K562 (cell line): Measurements from ENCODE around the gene SETMAR. TPM values are rescaled to one million over a fixed set of nuclear protein-coding genes. Genes with fewer than 3 reads are reported as not detected.

Experiments
- BDP1 ChIP-seq: IDR thresholded peaks from 3 replicates; pipeline ENCODE4 v1.6.1; 2011; ENCODE audit not compliant: insufficient read length, insufficient read depth
- JUNB ChIP-seq: fragments of 450-650 bp; formaldehyde crosslinking; conservative IDR thresholded peaks from 2 replicates; pipeline ENCODE4 v1.4.0; 2020; ENCODE audit warnings: mild to moderate bottlenecking
- MEF2A ChIP-seq: IDR thresholded peaks from 2 replicates; pipeline ENCODE4 v1.6.1; 2011; ENCODE audit warnings: low read depth, mild to moderate bottlenecking, low read length, moderate library complexity; ENCODE audit not compliant: control insufficient read depth
- SMAD3 ChIP-seq: fragments of 450-650 bp; formaldehyde crosslinking; conservative IDR thresholded peaks from 2 replicates; pipeline ENCODE4 v1.4.0; 2020; ENCODE audit warnings: mild to moderate bottlenecking
- ZNF263 ChIP-seq: sonication (generic); formaldehyde crosslinking; IDR thresholded peaks from 2 replicates; pipeline ENCODE4 v1.8.0; 2022; ENCODE audit warnings: mild to moderate bottlenecking, missing genetic modification reagents, borderline replicate concordance
- polyA plus RNA-seq, 8 experiments: library from polyadenylated mRNA; depleted of rRNA in 4 of 8; stranded (reverse) in 5 of 8; unstranded in 3 of 8; fragments of >200 nt; fragmentation: Nextera tagmentation in 2 of 8; fragmentation: Illumina TruSeq in 1 of 8; extraction: Ambion mirVana in 2 of 8; extraction: Trizol in 1 of 8; gene quantifications; 2 replicates each; pipeline versions ENCODE4 v1.2.1 to v1.2.3, GENCODE V29; 2011 to 2014; ENCODE audit warnings: inconsistent platforms in 1 of 8, missing spikeins in 1 of 8
- total RNA-seq, 7 experiments: library from RNA; depleted of rRNA in 6 of 7; stranded (reverse); fragments of >200 nt in 6 of 7; fragmentation: Illumina TruSeq in 2 of 7; extraction: Trizol in 2 of 7; gene quantifications; 2 replicates each; pipeline versions ENCODE4 v1.2.1 to v1.2.3, GENCODE V29; 2011 to 2021; ENCODE audit warnings: low replicate concordance in 1 of 7
- TF ChIP-seq, protein P1 (sequence below): fragments of 450-650 bp; IDR thresholded peaks from 2 replicates; pipeline ENCODE4 v1.6.1; 2018; ENCODE audit warnings: mild to moderate bottlenecking, low read depth; ENCODE audit not compliant: partially characterized antibody
- TF ChIP-seq, protein P2 (sequence below): fragments of 450-650 bp; IDR thresholded peaks from 2 replicates; pipeline ENCODE4 v1.6.1; 2016
- TF ChIP-seq, protein P3 (sequence below), 3 experiments: fragments of 200-800 bp in 1 of 3; fragments of 250-450 bp in 1 of 3; fragments of 450-650 bp in 1 of 3; sonication (Bioruptor Pico) in 1 of 3; sonication (Bioruptor generic) in 1 of 3; formaldehyde crosslinking in 1 of 3; IDR thresholded peaks; 2 replicates each; pipeline versions ENCODE4 v1.6.1 to v1.8.0; 2016 to 2022; ENCODE audit warnings: mild to moderate bottlenecking in 2 of 3, missing genetic modification characterization in 2 of 3, missing compliant biosample characterization in 1 of 3, moderate library complexity in 1 of 3
- TF ChIP-seq, protein P4 (sequence below): fragments of 250-450 bp; sonication (Bioruptor Pico); IDR thresholded peaks from 2 replicates; pipeline ENCODE4 v1.8.0; 2021; ENCODE audit warnings: moderate library complexity, mild to moderate bottlenecking, inconsistent platforms
- TF ChIP-seq, protein P5 (sequence below): sonication (generic); formaldehyde crosslinking; IDR thresholded peaks from 2 replicates; pipeline ENCODE4 v1.8.0; 2023; ENCODE audit warnings: missing genetic modification reagents, mild to moderate bottlenecking, borderline replicate concordance

SETMAR gene
- total and polyA plus RNA-seq, 9 of the 15 experiments (the other 6 are each of a cell fraction or from before 2014, with no cell fraction given), result 5.5 to 25.1 (median 18.2) TPM

DNA sequence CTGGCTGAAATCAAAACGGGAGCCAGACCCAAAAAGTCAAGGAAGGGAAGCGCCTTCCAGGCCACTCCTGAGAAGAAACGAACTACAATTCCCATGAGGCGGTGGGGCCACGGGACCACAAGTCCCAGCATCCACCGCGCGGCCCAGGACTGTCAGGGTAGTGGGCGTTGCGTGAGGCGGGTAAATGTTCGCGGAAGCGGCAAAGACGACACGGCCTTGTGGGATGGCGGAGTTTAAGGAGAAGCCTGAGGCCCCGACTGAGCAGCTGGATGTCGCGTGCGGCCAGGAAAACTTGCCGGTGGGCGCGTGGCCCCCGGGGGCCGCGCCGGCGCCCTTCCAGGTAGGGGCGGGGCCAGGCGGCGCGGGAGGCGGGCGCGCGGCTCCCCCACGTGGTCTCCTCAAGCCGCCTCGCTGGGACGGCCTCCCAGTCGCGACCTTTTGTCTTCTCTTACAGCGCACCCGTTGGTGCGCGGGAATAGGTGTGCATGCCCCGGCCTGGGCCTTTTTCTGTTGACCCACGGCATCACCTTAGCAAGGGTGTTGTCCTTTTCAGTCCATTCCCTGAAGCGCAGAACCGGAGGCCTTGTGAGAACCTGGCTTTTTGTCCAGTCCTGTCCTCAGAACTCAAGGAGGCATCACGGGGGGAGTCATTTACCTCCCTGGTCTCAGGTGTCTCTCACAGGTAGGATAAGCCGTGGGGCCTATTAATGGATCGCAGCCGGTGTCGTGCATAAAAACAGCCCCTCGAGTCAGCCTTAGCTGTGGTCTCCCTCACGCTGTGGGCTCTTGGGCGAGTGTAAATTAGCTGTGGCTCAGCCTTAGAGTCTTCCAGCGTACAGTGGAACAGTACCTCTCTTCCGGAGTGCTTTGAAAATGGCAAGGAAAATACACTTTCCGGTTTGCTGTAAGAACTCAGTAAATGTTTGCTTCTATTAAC, at the start of gene SETMAR (continued):
- TF ChIP-seq, protein P1, sequence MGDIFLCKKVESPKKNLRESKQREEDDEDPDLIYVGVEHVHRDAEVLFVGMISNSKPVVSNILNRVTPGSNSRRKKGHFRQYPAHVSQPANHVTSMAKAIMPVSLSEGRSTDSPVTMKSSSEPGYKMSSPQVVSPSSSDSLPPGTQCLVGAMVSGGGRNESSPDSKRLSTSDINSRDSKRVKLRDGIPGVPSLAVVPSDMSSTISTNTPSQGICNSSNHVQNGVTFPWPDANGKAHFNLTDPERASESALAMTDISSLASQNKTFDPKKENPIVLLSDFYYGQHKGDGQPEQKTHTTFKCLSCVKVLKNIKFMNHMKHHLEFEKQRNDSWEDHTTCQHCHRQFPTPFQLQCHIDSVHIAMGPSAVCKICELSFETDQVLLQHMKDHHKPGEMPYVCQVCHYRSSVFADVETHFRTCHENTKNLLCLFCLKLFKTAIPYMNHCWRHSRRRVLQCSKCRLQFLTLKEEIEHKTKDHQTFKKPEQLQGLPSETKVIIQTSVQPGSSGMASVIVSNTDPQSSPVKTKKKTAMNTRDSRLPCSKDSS, result no peak
- TF ChIP-seq, protein P2, sequence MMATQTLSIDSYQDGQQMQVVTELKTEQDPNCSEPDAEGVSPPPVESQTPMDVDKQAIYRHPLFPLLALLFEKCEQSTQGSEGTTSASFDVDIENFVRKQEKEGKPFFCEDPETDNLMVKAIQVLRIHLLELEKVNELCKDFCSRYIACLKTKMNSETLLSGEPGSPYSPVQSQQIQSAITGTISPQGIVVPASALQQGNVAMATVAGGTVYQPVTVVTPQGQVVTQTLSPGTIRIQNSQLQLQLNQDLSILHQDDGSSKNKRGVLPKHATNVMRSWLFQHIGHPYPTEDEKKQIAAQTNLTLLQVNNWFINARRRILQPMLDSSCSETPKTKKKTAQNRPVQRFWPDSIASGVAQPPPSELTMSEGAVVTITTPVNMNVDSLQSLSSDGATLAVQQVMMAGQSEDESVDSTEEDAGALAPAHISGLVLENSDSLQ, result no peak
- TF ChIP-seq ZNF263 (CRISPR knock-in tag) (no peak; the same call in 1 of the 2 replicates), MEF2A (no peak), BDP1 (no peak), JUNB (CRISPR knock-in tag) (no peak), SMAD3 (CRISPR knock-in tag) (0 out of 2 replicates have a peak, but pooled peaks have one; percentile 23)
- TF ChIP-seq, protein P3, sequence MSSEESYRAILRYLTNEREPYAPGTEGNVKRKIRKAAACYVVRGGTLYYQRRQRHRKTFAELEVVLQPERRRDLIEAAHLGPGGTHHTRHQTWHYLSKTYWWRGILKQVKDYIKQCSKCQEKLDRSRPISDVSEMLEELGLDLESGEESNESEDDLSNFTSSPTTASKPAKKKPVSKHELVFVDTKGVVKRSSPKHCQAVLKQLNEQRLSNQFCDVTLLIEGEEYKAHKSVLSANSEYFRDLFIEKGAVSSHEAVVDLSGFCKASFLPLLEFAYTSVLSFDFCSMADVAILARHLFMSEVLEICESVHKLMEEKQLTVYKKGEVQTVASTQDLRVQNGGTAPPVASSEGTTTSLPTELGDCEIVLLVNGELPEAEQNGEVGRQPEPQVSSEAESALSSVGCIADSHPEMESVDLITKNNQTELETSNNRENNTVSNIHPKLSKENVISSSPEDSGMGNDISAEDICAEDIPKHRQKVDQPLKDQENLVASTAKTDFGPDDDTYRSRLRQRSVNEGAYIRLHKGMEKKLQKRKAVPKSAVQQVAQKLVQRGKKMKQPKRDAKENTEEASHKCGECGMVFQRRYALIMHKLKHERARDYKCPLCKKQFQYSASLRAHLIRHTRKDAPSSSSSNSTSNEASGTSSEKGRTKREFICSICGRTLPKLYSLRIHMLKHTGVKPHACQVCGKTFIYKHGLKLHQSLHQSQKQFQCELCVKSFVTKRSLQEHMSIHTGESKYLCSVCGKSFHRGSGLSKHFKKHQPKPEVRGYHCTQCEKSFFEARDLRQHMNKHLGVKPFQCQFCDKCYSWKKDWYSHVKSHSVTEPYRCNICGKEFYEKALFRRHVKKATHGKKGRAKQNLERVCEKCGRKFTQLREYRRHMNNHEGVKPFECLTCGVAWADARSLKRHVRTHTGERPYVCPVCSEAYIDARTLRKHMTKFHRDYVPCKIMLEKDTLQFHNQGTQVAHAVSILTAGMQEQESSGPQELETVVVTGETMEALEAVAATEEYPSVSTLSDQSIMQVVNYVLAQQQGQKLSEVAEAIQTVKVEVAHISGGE (CRISPR knock-in tag; IDR thresholded peaks at IDR 0.05), result peak in 1 of 3 experiments; percentile 56; a peak in 1 of 6 replicates
- TF ChIP-seq, protein P4, sequence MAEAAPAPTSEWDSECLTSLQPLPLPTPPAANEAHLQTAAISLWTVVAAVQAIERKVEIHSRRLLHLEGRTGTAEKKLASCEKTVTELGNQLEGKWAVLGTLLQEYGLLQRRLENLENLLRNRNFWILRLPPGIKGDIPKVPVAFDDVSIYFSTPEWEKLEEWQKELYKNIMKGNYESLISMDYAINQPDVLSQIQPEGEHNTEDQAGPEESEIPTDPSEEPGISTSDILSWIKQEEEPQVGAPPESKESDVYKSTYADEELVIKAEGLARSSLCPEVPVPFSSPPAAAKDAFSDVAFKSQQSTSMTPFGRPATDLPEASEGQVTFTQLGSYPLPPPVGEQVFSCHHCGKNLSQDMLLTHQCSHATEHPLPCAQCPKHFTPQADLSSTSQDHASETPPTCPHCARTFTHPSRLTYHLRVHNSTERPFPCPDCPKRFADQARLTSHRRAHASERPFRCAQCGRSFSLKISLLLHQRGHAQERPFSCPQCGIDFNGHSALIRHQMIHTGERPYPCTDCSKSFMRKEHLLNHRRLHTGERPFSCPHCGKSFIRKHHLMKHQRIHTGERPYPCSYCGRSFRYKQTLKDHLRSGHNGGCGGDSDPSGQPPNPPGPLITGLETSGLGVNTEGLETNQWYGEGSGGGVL (CRISPR knock-in tag), result no peak
- TF ChIP-seq, protein P5, sequence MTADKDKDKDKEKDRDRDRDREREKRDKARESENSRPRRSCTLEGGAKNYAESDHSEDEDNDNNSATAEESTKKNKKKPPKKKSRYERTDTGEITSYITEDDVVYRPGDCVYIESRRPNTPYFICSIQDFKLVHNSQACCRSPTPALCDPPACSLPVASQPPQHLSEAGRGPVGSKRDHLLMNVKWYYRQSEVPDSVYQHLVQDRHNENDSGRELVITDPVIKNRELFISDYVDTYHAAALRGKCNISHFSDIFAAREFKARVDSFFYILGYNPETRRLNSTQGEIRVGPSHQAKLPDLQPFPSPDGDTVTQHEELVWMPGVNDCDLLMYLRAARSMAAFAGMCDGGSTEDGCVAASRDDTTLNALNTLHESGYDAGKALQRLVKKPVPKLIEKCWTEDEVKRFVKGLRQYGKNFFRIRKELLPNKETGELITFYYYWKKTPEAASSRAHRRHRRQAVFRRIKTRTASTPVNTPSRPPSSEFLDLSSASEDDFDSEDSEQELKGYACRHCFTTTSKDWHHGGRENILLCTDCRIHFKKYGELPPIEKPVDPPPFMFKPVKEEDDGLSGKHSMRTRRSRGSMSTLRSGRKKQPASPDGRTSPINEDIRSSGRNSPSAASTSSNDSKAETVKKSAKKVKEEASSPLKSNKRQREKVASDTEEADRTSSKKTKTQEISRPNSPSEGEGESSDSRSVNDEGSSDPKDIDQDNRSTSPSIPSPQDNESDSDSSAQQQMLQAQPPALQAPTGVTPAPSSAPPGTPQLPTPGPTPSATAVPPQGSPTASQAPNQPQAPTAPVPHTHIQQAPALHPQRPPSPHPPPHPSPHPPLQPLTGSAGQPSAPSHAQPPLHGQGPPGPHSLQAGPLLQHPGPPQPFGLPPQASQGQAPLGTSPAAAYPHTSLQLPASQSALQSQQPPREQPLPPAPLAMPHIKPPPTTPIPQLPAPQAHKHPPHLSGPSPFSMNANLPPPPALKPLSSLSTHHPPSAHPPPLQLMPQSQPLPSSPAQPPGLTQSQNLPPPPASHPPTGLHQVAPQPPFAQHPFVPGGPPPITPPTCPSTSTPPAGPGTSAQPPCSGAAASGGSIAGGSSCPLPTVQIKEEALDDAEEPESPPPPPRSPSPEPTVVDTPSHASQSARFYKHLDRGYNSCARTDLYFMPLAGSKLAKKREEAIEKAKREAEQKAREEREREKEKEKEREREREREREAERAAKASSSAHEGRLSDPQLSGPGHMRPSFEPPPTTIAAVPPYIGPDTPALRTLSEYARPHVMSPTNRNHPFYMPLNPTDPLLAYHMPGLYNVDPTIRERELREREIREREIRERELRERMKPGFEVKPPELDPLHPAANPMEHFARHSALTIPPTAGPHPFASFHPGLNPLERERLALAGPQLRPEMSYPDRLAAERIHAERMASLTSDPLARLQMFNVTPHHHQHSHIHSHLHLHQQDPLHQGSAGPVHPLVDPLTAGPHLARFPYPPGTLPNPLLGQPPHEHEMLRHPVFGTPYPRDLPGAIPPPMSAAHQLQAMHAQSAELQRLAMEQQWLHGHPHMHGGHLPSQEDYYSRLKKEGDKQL (CRISPR knock-in tag), result no peak
